ENCODE data around the gene CLOCK.

The CLOCK gene

DNA sequence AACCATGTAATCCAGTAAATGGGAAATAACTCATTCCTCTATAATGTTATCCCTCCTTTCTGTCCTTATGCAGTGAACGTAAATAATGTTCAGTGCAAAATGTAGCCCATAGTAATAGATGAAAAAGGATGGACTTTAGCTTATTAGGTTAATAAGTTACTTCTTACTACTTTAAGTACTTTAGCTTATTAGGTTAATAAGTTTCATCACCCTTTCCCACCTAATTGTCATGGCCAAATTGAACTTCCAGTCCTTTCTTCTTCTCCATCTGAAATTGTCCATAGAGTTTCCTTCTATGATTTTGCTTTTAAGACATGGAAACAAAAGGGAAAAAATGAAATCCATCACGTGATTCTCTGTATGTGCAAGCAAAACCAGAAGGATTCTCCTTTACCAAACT lies 166.1 kb downstream of the CLOCK start:
- no peak for DNase-seq (ENCODE audit: low spot score)

DNA sequence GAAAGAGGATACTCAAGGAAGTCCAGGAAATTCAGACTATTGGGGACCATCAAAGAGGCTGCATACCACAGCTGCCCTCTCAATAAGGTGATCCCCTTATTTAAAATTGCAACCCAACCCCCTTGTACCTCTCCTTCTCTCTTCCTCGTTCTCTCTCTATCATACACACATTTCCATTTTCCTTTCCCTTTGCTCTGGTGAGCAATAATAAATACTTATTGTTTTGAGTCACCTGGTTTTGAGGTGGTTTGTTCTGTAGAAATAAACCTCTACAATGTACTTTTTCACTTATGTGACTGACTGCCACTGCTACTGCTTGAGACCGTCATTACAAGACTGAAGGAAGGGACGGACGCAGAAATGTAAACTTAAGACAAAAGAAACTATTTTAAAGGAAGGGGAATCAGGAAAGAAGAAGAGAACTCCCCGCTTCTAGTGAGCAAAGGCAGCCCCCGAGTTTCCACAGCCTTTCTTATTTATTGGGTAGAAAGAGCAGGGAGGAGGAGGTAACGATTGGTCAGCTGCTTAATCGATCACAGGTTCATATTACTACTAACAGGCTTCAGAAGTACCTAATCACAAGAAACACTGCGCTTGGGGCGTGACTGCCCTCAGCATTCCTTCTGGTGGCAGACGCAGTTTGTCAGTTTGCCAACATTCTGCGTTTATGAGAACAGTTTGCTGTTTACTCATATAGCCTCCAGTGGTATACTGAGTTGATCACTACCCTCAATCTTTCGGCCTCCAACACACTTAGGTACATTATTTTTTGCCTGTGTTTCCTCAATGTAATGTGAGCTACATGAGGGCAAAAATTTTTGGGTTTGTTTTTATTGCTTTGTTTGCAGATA lies 167.9 kb downstream of the CLOCK start:
- DNase-seq (ENCODE audit: low spot score): no peak
